ENCODE data around the gene FASN.

DNA sequence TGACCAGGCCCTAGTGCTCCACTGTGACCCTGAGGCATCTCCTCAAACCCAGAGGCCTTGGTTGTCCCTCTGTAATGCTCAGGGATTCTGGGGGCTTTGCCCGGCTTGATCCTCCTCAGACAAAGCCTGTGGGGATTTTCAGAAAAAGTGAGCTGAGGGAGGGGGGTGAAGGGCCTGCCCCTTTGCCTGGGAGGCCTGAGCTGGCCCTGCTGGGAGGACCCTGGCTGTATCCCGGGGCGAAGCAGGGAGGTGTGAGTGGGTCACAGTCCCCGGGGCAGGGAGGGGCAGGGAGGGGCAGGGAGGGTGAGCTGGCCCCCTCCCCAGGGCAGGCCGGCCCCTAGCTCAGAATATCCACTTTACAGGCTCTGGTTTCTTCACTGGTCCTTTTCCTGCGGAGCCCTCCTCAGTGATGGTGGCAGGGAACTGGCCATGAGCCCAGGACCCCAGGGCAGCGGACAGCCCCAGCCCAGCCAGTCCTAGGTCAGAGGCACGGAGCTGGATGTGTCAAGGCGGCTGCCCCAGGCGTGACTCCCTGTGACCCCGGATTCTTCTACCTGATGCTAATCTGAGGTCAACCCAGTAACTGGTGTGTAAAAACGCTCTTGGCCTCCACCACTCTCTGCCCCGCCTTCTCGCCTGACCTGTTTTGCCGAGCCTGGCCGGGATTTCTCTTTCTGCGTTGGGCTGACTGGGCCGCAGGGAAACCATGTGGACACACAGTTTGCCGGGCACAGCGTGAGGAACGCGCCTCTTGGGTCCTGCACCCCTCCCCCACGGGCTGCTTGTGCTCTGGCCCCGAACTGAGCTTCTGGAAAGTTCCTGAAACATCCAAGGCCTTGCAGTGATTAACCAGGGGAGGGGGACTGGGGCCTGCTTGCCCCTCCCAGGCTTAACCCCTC, 5.8 kb upstream of the FASN start:
- no peak for TF ChIP-seq CTCF (conservative IDR thresholded peaks at IDR 0.05; ENCODE audit: low read length)
- no peak for TF ChIP-seq EZH2phosphoT487 (IDR thresholded peaks at IDR 0.05; ENCODE audit: borderline replicate concordance)
